HL-60 (cell line): ENCODE results near the gene NEK7.

Experiments
- CTCF ChIP-seq: IDR thresholded peaks from one replicate; pipeline ENCODE4 v1.5.1; 2011; ENCODE audit warnings: low read length, control low read depth, inconsistent platforms; ENCODE audit not compliant: insufficient read depth
- GABPA ChIP-seq: IDR thresholded peaks from 2 replicates; pipeline ENCODE4 v1.6.1; 2012; ENCODE audit warnings: low read depth
- POLR2AphosphoS5 ChIP-seq: IDR thresholded peaks from 2 replicates; pipeline ENCODE4 v1.6.1; 2012; ENCODE audit warnings: low read depth
- REST ChIP-seq: IDR thresholded peaks from 2 replicates; pipeline ENCODE4 v1.6.1; 2012; ENCODE audit warnings: low read depth; ENCODE audit not compliant: insufficient replicate concordance
- SPI1 ChIP-seq: IDR thresholded peaks from 2 replicates; pipeline ENCODE4 v1.6.1; 2012; ENCODE audit warnings: low read depth, mild to moderate bottlenecking, borderline replicate concordance

- TF ChIP-seq CTCF (no peak), POLR2AphosphoS5 (no peak), REST (no peak), SPI1 (no peak), GABPA (no peak)
Measured at GRCh38 chr1:198287916-198288315, 131.1 kb downstream of the NEK7 start.
